Skeletal muscle tissue (tissue), 4 donors: Measurements from ENCODE around the gene TAMALIN. TPM values are rescaled to one million over a fixed set of nuclear protein-coding genes. Genes with fewer than 3 reads are reported as not detected.
A peak's percentile ranks its signal among the peaks of the same experiment; 100 is the strongest.
"Not testable (repeated sequence)": the region's sequence is repeated elsewhere in the genome, so short reads cannot be mapped to it uniquely, and the experiment has no call there.

Source experiments
- H3K27ac ChIP-seq: one replicate; pipeline ENCODE4 v1.7.0; 2013; ENCODE audit warnings: mild to moderate bottlenecking, low read depth, low read length, inconsistent platforms
- H3K27me3 ChIP-seq, 3 donors: one replicate each; pipeline ENCODE4 v1.7.0; 2013; ENCODE audit warnings: low read length in 3 of 3; ENCODE audit not compliant: control insufficient read depth in 3 of 3, insufficient read depth in 3 of 3
- H3K36me3 ChIP-seq, 3 donors: one replicate each; pipeline ENCODE4 v1.7.0; 2013; ENCODE audit warnings: low read length in 3 of 3; ENCODE audit not compliant: control insufficient read depth in 3 of 3, insufficient read depth in 3 of 3
- H3K4me1 ChIP-seq, 3 donors: one replicate each; pipeline ENCODE4 v1.7.0; 2013; ENCODE audit warnings: low read length in 3 of 3, mild to moderate bottlenecking in 3 of 3; ENCODE audit not compliant: control insufficient read depth in 3 of 3, insufficient read depth in 3 of 3
- H3K4me3 ChIP-seq, 3 donors: one replicate each; pipeline ENCODE4 v1.7.0; 2013; ENCODE audit warnings: low read length in 3 of 3
- H3K9ac ChIP-seq, 3 donors: one replicate each; pipeline ENCODE4 v1.7.0; 2013; ENCODE audit warnings: low read length in 3 of 3, mild to moderate bottlenecking in 3 of 3, moderate library complexity in 2 of 3, low read depth in 1 of 3
- H3K9me3 ChIP-seq, 3 donors: one replicate each; pipeline ENCODE4 v1.7.0; 2013; ENCODE audit warnings: low read length in 3 of 3; ENCODE audit not compliant: control insufficient read depth in 3 of 3
- total RNA-seq: library from RNA; depleted of rRNA; stranded (reverse); fragments of >200 nt; gene quantifications from one replicate; pipeline ENCODE4 v1.2.3, GENCODE V29; 2014
- donor health status: Osteomylitis.

TAMALIN gene
- total RNA-seq, 1 donor from 2014 or later: 9.4 TPM

GRCh38 chr12:51979306-51979705 is 27.4 kb upstream of the TAMALIN start:
- H3K27ac ChIP-seq: not testable (repeated sequence)

GRCh38 chr12:51980051-51980808 is 26.5 kb upstream of the TAMALIN start:
- no peak overlapping the region for H3K4me3 ChIP-seq
- H3K36me3 ChIP-seq: peaks cover 45 to 62% (median 53%) of the 10 kb centered on the region in 3 donors
- no peaks in the 10 kb centered on the region for H3K27me3 ChIP-seq
- H3K4me1 ChIP-seq: peaks cover 0 to 2% (median 1%) of the 10 kb centered on the region in 3 donors
- H3K9ac ChIP-seq: no peak overlapping the region
- H3K27ac ChIP-seq: no peak overlapping the region
- H3K9me3 ChIP-seq: no peaks in the 10 kb centered on the region

More at GRCh38 chr12:51979306-51979705, 27.4 kb upstream of the TAMALIN start:
- H3K4me3 ChIP-seq, H3K27me3 ChIP-seq, H3K9ac ChIP-seq, H3K9me3 ChIP-seq: not testable (repeated sequence)
- peaks cover 39 to 54% (median 46%) of the 10 kb centered on the region in 3 donors for H3K36me3 ChIP-seq
- peaks cover 6 to 10% (median 8%) of the 10 kb centered on the region in 3 donors for H3K4me1 ChIP-seq

- H3K27ac ChIP-seq: no peak overlapping the region
- no peak overlapping the region for H3K4me3 ChIP-seq
- H3K9ac ChIP-seq: no peak overlapping the region
- H3K4me1 ChIP-seq: no peaks in the 10 kb centered on the region
- H3K9me3 ChIP-seq: no peaks in the 10 kb centered on the region
- H3K27me3 ChIP-seq: no peaks in the 10 kb centered on the region
- H3K36me3 ChIP-seq: peaks cover 45 to 62% (median 52%) of the 10 kb centered on the region in 3 donors
Measured at GRCh38 chr12:51980809-51981127, 26.0 kb upstream of the TAMALIN start.

DNA sequence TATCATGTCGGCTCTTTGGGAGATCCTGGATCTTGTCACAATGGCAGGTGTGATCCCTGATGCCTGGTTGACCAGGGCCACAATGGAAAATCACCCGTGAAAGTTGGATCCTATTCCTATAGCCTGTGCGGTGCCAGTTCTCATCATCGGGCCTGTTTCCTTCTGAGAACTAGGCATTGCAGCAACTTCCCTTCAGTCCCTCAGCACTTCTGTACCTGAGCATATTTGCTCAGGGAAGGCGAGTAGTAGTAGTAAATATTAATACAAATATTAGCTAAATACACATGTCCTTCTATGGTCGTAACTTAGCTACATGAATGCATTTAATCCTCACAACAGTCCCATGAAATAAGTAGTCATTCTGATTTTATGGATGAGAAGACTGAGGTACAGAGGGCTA is 22.1 kb upstream of the TAMALIN start:
- H3K27me3 ChIP-seq: no peaks in the 10 kb centered on the region
- H3K4me3 ChIP-seq: no peak overlapping the region
- no peaks in the 10 kb centered on the region for H3K9me3 ChIP-seq
- no peaks in the 10 kb centered on the region for H3K4me1 ChIP-seq
- no peak overlapping the region for H3K9ac ChIP-seq
- H3K27ac ChIP-seq: no peak overlapping the region
- peaks cover 32 to 51% (median 41%) of the 10 kb centered on the region in 3 donors for H3K36me3 ChIP-seq

DNA sequence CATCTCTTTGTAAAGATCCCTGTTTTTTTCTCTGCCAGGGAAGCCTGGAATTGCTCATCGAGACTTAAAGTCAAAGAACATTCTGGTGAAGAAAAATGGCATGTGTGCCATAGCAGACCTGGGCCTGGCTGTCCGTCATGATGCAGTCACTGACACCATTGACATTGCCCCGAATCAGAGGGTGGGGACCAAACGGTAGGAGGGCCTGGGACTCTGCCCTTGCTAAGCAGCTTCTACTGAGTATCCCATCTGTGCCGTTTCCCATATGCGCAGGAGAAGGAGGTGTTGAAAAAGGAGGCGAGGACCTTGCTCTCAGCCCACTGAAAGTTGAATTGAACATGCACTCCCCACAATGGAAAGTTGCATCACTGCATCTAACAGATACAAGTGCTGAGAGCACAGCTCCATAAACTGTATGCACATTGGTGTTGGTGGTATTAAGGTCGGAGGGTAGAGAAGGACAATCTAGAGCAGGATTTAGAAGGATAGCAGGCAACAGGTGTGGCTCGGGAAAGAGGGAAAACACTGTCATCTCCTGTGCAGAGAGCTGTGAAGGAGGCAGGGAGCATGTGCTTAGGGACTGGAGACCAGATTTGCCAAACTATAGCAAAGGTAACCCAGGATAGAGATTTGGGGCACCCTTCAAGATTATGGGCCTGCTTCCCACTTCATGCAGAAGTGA is 21.5 kb upstream of the TAMALIN start:
- H3K27ac ChIP-seq: no peak overlapping the region
- no peaks in the 10 kb centered on the region for H3K4me1 ChIP-seq
- peaks cover 32 to 51% (median 41%) of the 10 kb centered on the region in 3 donors for H3K36me3 ChIP-seq
- H3K9me3 ChIP-seq: no peaks in the 10 kb centered on the region
- peak overlapping the region in 1 of 3 donors; percentile 36 for H3K9ac ChIP-seq
- H3K27me3 ChIP-seq: no peaks in the 10 kb centered on the region
- H3K4me3 ChIP-seq: no peak overlapping the region

- H3K4me1 ChIP-seq: no peaks in the 10 kb centered on the region
- no peak overlapping the region for H3K27ac ChIP-seq
- H3K4me3 ChIP-seq: no peak overlapping the region
- no peak overlapping the region for H3K9ac ChIP-seq
- H3K27me3 ChIP-seq: no peaks in the 10 kb centered on the region
- no peaks in the 10 kb centered on the region for H3K9me3 ChIP-seq
- H3K36me3 ChIP-seq: peaks cover 25 to 46% (median 35%) of the 10 kb centered on the region in 3 donors
Measured at GRCh38 chr12:51986834-51987233, 19.9 kb upstream of the TAMALIN start.

DNA sequence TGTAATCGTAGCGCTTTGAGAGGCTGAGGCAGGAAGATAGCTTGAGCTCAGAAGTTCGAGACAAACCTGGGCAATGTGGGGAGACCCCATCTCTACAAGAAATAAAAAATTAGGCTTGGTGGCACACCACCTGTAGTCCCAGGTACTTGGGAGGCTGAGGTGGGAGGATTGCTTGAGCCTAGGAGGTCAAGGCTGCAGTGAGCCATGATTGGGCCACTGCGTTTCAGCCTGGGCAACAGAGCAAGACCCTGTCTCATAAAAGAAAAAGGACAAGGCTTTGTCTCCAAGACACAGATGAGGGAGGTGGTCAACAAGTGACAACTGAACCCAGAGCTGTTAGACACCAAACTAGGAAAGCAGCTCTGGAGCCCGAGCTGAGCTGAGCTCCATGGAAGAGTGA is 14.5 kb upstream of the TAMALIN start:
- Histone ChIP-seq H3K27ac (no peak overlapping the region), H3K9me3 (no peaks in the 10 kb centered on the region), H3K4me3 (no peak overlapping the region), H3K9ac (no peak overlapping the region), H3K36me3 (peaks cover 28 to 29% (median 29%) of the 10 kb centered on the region in 3 donors), H3K4me1 (peaks cover 0 to 2% (median 0%) of the 10 kb centered on the region in 3 donors), H3K27me3 (no peaks in the 10 kb centered on the region)

DNA sequence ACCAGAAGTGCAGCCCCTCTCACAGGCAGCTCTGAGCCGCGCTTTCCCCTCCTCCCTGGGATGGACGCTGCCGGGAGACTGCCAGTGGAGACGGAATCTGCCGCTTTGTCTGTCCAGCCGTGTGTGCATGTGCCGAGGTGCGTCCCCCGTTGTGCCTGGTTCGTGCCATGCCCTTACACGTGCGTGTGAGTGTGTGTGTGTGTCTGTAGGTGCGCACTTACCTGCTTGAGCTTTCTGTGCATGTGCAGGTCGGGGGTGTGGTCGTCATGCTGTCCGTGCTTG is 12.3 kb upstream of the TAMALIN start:
- no peaks in the 10 kb centered on the region for H3K9me3 ChIP-seq
- H3K36me3 ChIP-seq: peaks cover 29 to 33% (median 32%) of the 10 kb centered on the region in 3 donors

GRCh38 chr12:51994959-51995358 is 11.8 kb upstream of the TAMALIN start:
- no peak overlapping the region for H3K4me3 ChIP-seq
- no peak overlapping the region for H3K9ac ChIP-seq
- H3K27me3 ChIP-seq: no peaks in the 10 kb centered on the region
- peaks cover 29 to 33% (median 32%) of the 10 kb centered on the region in 3 donors for H3K36me3 ChIP-seq
- peaks cover 0 to 2% (median 0%) of the 10 kb centered on the region in 3 donors for H3K4me1 ChIP-seq
- H3K9me3 ChIP-seq: no peaks in the 10 kb centered on the region
- H3K27ac ChIP-seq: no peak overlapping the region

More for the DNA sequence above, 12.3 kb upstream of the TAMALIN start:
- Histone ChIP-seq H3K27me3 (no peaks in the 10 kb centered on the region), H3K4me3 (no peak overlapping the region), H3K4me1 (peaks cover 0 to 2% (median 0%) of the 10 kb centered on the region in 3 donors), H3K27ac (no peak overlapping the region), H3K9ac (no peak overlapping the region)

GRCh38 chr12:51997136-51997535 is 9.6 kb upstream of the TAMALIN start:
- Histone ChIP-seq H3K9ac (no peak overlapping the region), H3K27ac (no peak overlapping the region), H3K4me3 (no peak overlapping the region), H3K4me1 (peaks cover 0 to 2% (median 0%) of the 10 kb centered on the region in 3 donors), H3K36me3 (peaks cover 25 to 27% (median 27%) of the 10 kb centered on the region in 3 donors), H3K27me3 (no peaks in the 10 kb centered on the region), H3K9me3 (no peaks in the 10 kb centered on the region)
